Stimulated activated CD8-positive, alpha-beta memory T cell treated with anti-CD3 and anti-CD28 coated beads, Interleukin-2, amount 100 ng/mL, for 1 hour (primary cell): ENCODE results near the gene SSX2B.
"Not testable (repeated sequence)": the region's sequence is repeated elsewhere in the genome, so short reads cannot be mapped to it uniquely, and the experiment has no call there.

Experiments used
- DNase-seq, 2 donors: peaks; one replicate each; pipeline ENCODE4 v3.0.0-alpha.2; 2020; ENCODE audit warnings: low read depth in 2 of 2

SSX2B gene, protein sequence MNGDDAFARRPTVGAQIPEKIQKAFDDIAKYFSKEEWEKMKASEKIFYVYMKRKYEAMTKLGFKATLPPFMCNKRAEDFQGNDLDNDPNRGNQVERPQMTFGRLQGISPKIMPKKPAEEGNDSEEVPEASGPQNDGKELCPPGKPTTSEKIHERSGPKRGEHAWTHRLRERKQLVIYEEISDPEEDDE

GRCh38 chrX:52750952-52751351 is at the start of gene SSX2B:
SSX2B (plus strand) TSS chrX:52751252; CDS start chrX:52752681, 1,429 bp downstream.
- not testable (repeated sequence) for DNase-seq

GRCh38 chrX:52707078-52707477 is 44.0 kb upstream of the SSX2B start, which contains the start of gene SSX2:
SSX2 (minus strand) TSS chrX:52707178; CDS start chrX:52705749, 1,429 bp downstream.
- not testable (repeated sequence) for DNase-seq

- DNase-seq, result not testable (repeated sequence)
Measured at GRCh38 chrX:52765983-52766382, 14.9 kb downstream of the SSX2B start.

DNA sequence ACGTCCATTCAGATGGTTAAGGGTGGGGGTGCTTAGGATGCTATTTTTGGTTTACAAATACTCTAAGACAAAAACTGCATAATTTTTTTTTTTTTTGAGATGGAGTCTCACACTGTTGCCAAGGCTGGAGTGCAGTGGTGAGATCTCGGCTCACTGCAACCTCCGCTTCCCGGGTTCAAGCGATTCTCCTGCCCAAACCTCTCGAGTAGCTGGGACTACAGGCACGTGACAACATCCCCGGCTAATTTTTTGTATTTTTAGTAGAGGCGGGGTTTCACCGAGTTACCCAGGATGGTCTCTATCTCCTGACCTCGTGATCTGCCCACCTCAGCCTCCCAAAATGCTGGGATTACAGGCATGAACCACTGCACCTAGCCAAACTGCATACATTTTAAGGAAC is 22.5 kb downstream of the SSX2B start:
- DNase-seq, result not testable (repeated sequence)

- not testable (repeated sequence) for DNase-seq
Measured at GRCh38 chrX:52797327-52797726, 46.3 kb downstream of the SSX2B start, which contains the start of gene SPANXN5. SPANXN5 (minus strand) TSS chrX:52797427; CDS start chrX:52797348, 79 bp downstream.

GRCh38 chrX:52804876-52805275 is 53.8 kb downstream of the SSX2B start:
- DNase-seq, result not testable (repeated sequence)
